ENCODE measurements around the gene CKB.
A peak's percentile ranks its signal among the peaks of the same experiment; 100 is the strongest.

Gene CKB

GRCh38 chr14:103537175-103537990 is 14.8 kb upstream of the CKB start:
- DNase-seq (ENCODE audit: low read depth in 2 of 2), result no peak

DNA sequence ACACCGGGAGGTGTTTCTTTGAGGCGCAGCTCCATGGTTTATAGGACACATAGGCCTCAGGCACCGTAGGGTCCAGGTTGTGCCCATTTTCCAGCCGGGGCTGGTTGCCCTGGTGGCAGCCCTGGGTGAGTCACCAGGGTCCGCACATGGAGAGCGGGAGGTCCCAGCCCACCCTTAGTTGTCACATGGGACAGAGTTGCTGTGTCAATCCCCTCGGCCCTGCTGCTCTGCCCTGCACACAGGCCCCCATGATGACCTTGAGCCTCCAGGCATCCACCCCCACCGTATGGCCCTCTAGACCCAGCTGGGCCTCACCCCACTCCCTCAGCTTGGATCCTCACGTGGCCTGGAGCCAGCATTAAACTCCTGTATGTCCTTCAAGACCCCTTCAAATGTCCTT is 14.1 kb upstream of the CKB start:
- no peak for DNase-seq (ENCODE audit: low read depth in 2 of 2)

DNA sequence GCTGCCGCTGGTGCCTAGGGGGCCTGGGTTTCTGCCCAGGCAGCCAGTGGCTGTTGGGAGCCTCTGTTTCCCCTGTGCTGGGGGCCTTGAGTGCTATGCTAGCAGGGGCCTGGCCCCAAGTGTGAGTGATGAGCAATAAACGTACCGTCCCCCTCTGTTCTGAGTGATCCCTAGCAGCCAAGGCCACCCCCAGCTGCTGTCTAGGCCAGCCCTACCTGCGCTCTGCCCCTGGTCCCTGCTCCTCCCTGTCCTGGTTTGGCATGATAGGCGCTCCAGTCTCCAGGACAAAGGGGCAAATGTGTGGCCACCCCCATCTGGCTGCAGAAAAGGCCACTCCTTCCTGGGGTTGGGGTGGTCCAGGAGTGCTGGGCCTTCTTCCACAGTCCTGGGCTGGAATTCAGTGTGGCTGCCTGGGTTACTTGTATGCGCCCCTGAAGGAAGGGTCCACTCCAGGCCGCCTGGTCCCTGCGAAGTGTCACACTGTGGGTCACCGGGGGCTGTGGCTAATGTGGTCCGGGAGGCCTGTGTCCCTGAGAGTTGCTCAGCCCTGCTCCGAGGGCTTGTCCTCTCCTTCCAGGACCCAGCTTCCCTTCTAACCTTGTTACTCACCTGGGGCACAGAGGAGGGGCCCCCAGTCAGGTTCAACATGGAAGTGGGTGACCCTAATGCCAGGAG is 13.4 kb upstream of the CKB start:
- no peak for DNase-seq (ENCODE audit: low read depth in 2 of 2)

DNA sequence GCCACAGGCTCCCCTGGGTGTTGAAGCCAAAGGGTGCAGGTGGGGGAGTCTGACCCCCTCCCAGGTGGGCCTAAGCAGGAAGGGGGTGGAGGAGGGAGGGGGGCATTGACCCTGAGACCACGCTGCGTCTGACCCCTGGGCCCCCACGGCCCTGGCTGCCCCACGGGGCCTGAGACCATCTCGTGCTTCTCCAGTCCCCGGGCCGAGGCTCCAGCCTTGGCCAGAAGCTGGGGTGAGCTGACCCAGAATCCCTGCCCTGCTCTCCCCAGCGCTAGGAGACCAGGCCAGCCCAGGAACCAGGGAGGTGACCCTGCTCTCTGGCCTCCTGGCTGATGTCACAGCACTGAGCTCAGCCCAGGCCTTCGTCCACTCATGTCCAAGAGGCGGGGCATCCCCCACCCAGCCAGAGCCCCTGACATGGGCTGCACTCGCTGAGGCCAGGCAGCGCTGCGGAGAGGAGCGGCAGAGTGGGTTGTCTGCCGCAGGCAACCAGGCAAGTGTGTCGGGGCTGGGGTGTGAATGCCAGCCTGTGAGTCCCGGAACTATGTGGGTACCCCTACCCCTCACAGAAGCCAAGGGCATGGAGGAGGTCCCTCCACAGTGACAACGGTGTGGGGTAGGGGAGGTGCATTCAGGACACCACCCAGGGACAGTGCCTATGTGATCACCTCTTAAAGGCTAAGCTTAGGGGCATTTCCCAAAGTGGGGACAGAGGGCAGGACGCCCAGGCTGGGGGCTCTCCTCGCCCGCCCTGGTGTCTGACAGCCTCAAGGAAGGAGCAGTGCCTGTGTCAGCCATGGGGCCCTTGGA is 12.7 kb upstream of the CKB start:
- DNase-seq (ENCODE audit: low read depth in 2 of 2), result no peak

DNA sequence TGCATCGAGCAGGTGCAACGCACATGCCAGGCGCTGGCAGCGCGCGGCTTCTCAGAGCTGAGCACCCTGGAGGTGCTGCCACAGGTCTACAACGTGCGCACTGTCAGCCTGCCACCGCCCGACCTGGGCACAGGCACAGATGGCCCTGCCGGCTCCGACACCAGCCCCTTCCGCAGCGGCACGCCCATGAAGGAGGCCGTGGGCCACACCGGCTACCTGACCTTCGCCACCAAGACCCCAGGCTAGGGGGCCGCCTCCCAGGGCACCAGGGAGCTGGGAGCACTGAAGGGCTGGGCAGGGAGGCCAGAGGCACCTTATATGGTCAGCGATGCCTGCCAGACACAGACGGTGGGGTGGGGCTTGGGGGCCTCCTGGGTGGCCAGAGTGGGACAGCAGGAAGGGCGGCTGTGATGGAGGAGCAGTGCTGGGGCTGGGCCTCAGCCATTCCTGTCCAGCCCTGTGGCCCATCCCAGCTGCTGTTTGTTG is 12.0 kb upstream of the CKB start:
- DNase-seq (ENCODE audit: low read depth in 2 of 2), result no peak

GRCh38 chr14:103533999-103534575 is 11.5 kb upstream of the CKB start:
- no peak for DNase-seq (ENCODE audit: low read depth in 2 of 2)

- DNase-seq (ENCODE audit: low read depth in 2 of 2), result no peak
These were observed 10.7 kb upstream of the CKB start for GRCh38 chr14:103533137-103533998.

DNA sequence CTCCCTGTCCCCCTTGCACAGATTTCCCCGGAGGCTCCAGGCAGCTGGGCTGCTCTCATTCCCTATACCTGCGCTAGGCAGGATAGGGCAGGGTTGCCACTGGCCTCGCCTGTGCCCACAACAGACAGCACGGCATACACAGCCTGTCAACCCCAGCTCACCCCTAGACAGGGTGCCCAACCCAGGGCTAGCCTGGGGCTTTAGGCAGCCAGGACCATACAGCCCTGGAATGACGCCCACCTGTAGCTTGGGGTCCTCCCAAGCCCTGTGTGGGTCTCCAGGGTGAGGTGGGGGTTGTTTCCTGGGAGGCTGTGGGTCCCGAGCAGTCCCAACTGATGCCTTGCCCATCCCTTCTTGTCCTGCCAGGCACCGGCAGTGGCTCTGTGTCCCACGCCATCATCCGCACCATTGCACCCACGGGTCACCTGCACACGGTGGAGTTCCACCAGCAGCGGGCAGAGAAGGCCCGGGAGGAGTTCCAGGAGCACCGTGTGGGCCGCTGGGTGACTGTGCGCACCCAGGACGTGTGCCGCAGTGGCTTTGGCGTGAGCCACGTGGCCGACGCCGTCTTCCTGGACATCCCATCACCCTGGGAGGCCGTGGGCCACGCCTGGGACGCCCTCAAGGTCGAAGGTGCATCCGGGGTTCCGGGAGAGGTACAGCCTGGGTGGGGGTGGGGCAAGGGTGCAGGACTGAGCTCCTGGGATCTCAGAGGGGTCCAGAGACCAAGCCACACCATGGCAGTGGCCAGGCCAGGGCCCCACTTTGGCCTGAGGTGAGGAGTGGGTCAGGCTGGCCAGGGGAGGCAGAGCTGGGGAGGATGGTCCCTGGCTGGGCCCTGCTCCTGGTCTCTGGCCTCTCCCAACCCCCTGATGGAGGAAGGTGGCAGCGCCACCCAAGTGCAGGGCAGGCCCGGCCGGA is 9.8 kb upstream of the CKB start:
- DNase-seq (ENCODE audit: low read depth in 2 of 2), result no peak

DNA sequence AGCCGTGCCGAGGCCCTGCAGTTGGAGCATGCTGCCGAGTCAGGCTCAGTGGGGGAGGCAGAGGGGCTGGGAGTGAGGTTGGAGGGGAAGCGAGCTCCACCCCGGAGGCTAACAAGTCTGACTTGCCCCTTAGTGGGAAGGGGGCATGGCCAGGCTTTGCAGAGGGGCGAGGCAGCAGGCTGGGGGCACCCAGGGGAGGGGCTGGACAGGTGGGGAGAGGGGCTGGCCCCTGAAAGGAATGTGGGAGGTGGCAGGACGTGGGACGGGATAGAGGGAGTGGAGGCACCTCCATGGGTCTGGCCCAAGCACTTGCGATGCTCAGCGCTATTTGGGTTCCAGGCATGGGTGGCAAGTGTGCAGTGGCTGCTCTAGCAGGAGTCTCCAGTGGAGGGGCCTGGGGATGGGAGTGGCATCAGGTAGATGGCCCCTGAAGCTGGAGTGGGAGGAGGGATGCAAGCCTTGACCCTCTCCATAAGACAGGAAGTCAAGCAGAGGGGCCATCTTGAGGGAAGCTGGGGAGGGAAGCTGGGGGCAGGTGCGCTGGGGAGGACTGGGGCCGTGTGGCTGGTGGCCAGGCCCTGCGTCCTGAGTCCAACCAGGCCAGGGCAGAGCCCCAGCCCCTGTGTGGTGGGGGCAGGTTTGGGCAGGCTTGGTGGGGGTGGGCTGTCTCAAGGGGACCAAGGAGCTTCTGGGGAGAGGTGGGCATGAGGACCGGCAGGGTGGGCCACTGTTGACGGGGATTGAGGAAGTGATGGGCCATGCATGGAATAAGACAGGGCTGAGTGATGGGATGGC is 9.0 kb upstream of the CKB start:
- no peak for DNase-seq (ENCODE audit: low read depth in 2 of 2)

DNA sequence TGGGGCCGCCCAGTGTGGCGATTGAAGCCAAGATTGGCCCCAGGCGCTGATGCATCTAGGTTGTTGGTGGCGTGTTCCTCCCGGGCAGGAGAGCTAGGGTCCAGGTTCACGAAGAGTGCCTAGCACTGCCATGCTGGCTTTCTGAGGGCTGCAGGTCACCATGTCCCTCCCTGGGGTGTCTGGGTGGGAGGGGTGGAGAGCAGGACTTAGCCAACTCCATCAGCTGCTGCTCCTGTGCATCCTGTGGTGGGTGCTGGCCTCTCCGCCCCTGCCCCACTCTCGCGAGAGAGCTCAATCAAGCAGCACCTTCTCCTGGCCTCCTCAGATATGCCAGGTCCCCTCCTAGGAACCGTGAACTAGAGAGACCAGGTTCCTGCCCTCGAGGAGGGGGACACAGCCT is 8.2 kb upstream of the CKB start:
- no peak for DNase-seq (ENCODE audit: low read depth in 2 of 2)

DNA sequence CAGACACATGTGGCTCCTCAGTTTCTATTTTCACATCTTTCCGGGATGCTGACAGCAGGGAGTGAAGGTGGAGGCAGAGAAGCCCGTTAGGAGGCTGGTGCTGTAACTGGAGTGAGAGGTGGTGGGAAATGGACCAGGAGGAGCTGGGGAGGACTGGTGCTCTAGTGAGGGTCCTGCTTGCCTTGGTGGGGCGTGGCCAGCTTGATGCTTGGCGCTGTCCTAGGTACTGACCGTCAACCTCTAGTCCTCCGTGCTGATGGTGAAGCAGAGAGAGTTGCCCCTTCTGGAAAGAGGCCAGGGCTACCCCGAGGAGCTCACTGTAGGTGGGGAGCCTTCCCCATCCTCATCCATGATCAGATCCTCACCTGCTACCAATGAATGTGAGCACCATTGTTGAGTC is 7.8 kb upstream of the CKB start:
- DNase-seq (ENCODE audit: low read depth in 2 of 2), result no peak

- no peak for DNase-seq (ENCODE audit: low read depth in 2 of 2)
These were observed 7.0 kb upstream of the CKB start for GRCh38 chr14:103529383-103530365.

DNA sequence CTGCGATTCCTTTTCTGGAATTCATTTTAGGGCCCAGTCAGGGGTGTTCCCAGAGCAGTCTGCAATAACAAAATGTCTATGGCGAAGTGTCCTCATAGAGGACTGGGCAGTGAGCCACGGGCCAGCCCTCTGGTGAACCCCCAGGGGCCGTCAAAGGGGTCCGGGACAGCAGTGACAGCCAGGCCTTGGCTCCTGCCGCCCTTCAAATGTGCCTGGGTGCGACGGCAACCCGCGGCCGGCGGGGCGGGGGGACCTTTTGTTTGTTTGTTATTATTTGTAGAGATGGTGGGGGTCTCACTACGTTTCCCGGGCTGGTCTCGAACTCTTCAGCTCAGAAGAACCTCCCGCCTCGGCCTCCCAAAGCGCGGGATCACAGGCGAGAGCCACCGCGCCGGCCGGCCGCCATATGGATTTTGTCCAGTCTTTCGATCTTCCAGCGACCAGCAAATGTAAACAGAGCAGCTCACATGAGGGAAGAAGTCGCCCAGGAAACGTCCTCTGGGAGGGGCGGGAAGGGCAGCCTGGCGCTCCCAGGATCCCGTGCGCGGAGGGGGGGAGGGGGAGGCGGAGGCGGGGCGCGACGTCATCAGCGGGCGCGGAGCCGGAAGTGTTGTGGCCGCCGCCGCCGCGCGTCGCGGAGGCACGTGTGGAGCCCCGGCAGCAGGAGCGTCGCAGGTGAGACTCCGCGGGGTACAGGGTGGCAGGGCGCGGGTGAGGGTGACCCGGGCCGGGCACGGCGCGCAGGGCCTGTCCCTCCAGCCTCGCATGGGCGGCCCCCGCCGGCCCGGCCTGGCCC is 6.2 kb upstream of the CKB start, which contains the start of gene TRMT61A:
Gene TRMT61A (plus strand): TSS at position 610 of the 796 bp plus-strand sequence. CDS start 783 bp downstream, outside the sequence.
- peak; percentile 53 to 58 for DNase-seq (ENCODE audit: low read depth in 2 of 2)

- DNase-seq (ENCODE audit: low read depth in 2 of 2), result no peak
These were observed 5.5 kb upstream of the CKB start for GRCh38 chr14:103528146-103528586.

- no peak for DNase-seq (ENCODE audit: low read depth in 2 of 2)
These were observed 4.9 kb upstream of the CKB start for GRCh38 chr14:103527408-103528145.

DNA sequence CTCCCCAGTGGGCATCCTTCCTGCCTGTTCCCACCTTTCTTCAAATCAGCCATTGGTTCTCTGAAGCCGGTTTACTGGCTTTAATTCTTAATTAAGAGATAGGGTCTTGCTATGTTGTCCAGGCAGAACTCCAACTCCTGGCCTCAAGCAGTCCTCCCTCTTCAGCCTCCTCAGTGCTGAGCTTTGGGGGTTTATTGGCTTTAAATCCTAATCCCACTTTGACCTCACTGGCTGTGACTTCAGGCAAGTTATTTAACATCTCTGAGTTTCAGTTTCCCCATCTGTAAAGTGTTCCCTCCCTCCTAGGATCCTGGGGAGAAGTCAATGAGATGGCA is 4.3 kb upstream of the CKB start:
- DNase-seq (ENCODE audit: low read depth in 2 of 2), result no peak
